HL-60 (cell line): ENCODE results near the gene C9orf72.

Experiments
- CTCF ChIP-seq: IDR thresholded peaks from one replicate; pipeline ENCODE4 v1.5.1; 2011; ENCODE audit warnings: low read length, control low read depth, inconsistent platforms; ENCODE audit not compliant: insufficient read depth
- POLR2AphosphoS5 ChIP-seq: IDR thresholded peaks from 2 replicates; pipeline ENCODE4 v1.6.1; 2012; ENCODE audit warnings: low read depth
- SPI1 ChIP-seq: IDR thresholded peaks from 2 replicates; pipeline ENCODE4 v1.6.1; 2012; ENCODE audit warnings: low read depth, mild to moderate bottlenecking, borderline replicate concordance

GRCh38 chr9:27510780-27511179 lies 62.5 kb downstream of the C9orf72 start:
- TF ChIP-seq CTCF (no peak), POLR2AphosphoS5 (no peak), SPI1 (no peak)
